ENCODE results near the gene IMPG1. TPM values are rescaled to one million over a fixed set of nuclear protein-coding genes. Genes with fewer than 3 reads are reported as not detected.

IMPG1 gene
- total and polyA plus RNA-seq, 2 of the 8 experiments (the other 6 are each of a cell fraction or from before 2014, with no cell fraction given), result 0.02 TPM; not detected in 1

DNA sequence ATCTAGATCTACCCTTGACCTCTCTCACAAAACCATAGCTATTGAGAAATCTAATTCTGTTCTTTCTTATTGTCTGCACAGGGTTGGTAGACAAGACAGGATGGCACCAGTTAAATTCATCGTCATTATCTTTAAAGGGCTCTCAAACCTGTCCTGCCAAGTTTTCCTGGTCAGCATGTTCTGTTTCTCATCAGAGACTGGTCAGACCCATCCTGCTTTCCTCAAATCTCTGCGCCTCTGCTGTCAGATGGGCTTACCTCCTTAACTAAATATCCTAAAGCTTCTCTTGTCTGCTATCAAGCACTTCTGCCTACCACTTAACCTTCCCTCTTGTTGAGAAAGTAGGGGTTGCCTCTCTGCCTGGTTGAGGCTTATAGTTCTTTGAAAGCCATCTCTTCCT is 198.2 kb downstream of the IMPG1 start (continued):
- TF ChIP-seq RNF2 (IDR thresholded peaks at IDR 0.05; ENCODE audit: borderline replicate concordance, low read depth, low read length, missing control alignments, poor library complexity, severe bottlenecking) (no peak), HDAC6 (IDR thresholded peaks at IDR 0.05; ENCODE audit: low read depth, low read length) (no peak)

Small RNAs within 50 kb of the gene (small RNA-seq; reads per million reads assigned to genes)
- not detected for gene RF00019 (ENCODE audit: insufficient read depth)
- not detected for gene RNU6-248P (ENCODE audit: insufficient read depth)
